Ectodermal cell (in vitro differentiated cells): ENCODE data around the gene TMEM132C.
"Not testable (repeated sequence)": the region's sequence is repeated elsewhere in the genome, so short reads cannot be mapped to it uniquely, and the experiment has no call there.

Experiments used
- H3K27ac ChIP-seq: 2 replicates; pipeline ENCODE4 v1.7.0; 2013; ENCODE audit warnings: mild to moderate bottlenecking, low read depth, low read length; ENCODE audit not compliant: insufficient read depth, poor library complexity, severe bottlenecking
- H3K27me3 ChIP-seq: 2 replicates; pipeline ENCODE4 v1.7.0; 2013; ENCODE audit warnings: mild to moderate bottlenecking, low read length; ENCODE audit not compliant: insufficient read depth, control insufficient read depth, poor library complexity, severe bottlenecking
- H3K36me3 ChIP-seq: one replicate; pipeline ENCODE4 v1.7.0; 2013; ENCODE audit warnings: low read length; ENCODE audit not compliant: control insufficient read depth, insufficient read depth
- H3K4me1 ChIP-seq: one replicate; pipeline ENCODE4 v1.7.0; 2013; ENCODE audit warnings: low read length; ENCODE audit not compliant: control insufficient read depth, insufficient read depth
- H3K4me3 ChIP-seq: 2 replicates; pipeline ENCODE4 v1.7.0; 2013; ENCODE audit warnings: low read depth, low read length, control low read depth; ENCODE audit not compliant: insufficient read depth
- H3K9me3 ChIP-seq: 2 replicates; pipeline ENCODE4 v1.7.0; 2013; ENCODE audit warnings: mild to moderate bottlenecking, low read length, moderate library complexity; ENCODE audit not compliant: control insufficient read depth
- WGBS, 2 experiments: methylation state at CpG; one replicate each; pipeline ENCODE4 v1.1.7; 2013; ENCODE audit warnings: missing lambda C conversion rate in 2 of 2; 5-methylcytosine and 5-hydroxymethylcytosine counted together

The TMEM132C gene

GRCh38 chr12:128459067-128459466 lies 192.1 kb downstream of the TMEM132C start:
- Histone ChIP-seq H3K27ac (no peak overlapping the region), H3K4me3 (no peak overlapping the region), H3K4me1 (peaks cover 14% of the 10 kb centered on the region), H3K27me3 (no peaks in the 10 kb centered on the region), H3K9me3 (peaks cover 2% of the 10 kb centered on the region), H3K36me3 (no peaks in the 10 kb centered on the region)
- WGBS, 2 experiments, result 58 to 77% methylated on average over 1 of the region's 1 CpG

DNA sequence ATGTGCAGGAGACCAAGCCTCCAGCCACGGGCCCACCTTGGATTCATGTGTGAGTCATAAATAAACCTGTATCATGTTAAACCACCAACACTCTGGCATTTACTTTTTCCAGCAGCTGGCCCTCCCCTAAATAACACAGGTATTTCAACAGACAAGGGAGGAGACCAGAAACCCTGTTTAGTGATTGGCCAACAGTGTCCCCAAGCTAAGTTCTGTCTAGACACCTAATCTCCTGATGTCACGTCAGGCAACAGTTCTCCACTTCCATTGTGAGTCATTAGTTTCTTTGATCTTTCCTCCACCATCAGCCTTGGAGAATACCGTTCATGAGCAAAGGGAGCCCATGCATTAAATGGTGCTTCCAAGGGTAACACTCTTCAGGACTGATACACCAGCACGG lies 196.9 kb downstream of the TMEM132C start:
- Histone ChIP-seq H3K4me3 (no peak overlapping the region), H3K27ac (no peak overlapping the region), H3K27me3 (no peaks in the 10 kb centered on the region), H3K4me1 (peaks cover 3% of the 10 kb centered on the region), H3K9me3 (peaks cover 2% of the 10 kb centered on the region), H3K36me3 (no peaks in the 10 kb centered on the region)
- WGBS, 2 experiments, result 95% methylated on average over 4 of the region's 4 CpGs

- Histone ChIP-seq H3K27ac (no peak overlapping the region), H3K9me3 (no peaks in the 10 kb centered on the region), H3K27me3 (no peaks in the 10 kb centered on the region), H3K4me3 (no peak overlapping the region), H3K4me1 (no peaks in the 10 kb centered on the region), H3K36me3 (no peaks in the 10 kb centered on the region)
- 88 to 90% methylated on average over 9 of the region's 9 CpGs for WGBS, 2 experiments
These were observed 200.9 kb downstream of the TMEM132C start for GRCh38 chr12:128467882-128468281.

DNA sequence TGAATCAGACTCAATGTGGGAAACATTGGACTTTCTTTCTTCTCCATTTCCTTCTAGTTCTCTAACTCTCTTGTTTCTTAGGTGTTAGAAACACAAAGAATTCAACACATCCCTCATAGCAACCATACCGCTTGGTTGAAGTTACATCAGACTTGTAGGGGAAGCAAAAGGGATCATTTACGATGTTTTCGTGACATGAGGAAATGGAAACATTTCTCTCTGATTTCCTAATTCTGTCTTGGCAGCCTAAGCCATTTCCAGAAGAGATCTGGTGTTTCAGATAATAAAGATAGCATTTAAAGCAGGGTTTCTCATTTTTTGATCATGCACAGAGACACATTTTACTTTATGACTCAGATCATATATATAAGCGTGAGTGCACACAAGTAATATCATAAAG lies 202.0 kb downstream of the TMEM132C start:
- H3K4me1 ChIP-seq, result no peaks in the 10 kb centered on the region
- no peak overlapping the region for H3K4me3 ChIP-seq
- no peak overlapping the region for H3K27ac ChIP-seq
- H3K27me3 ChIP-seq, result no peaks in the 10 kb centered on the region
- no peaks in the 10 kb centered on the region for H3K36me3 ChIP-seq
- no peaks in the 10 kb centered on the region for H3K9me3 ChIP-seq
- 92 to 96% methylated on average over 4 of the region's 4 CpGs for WGBS, 2 experiments

DNA sequence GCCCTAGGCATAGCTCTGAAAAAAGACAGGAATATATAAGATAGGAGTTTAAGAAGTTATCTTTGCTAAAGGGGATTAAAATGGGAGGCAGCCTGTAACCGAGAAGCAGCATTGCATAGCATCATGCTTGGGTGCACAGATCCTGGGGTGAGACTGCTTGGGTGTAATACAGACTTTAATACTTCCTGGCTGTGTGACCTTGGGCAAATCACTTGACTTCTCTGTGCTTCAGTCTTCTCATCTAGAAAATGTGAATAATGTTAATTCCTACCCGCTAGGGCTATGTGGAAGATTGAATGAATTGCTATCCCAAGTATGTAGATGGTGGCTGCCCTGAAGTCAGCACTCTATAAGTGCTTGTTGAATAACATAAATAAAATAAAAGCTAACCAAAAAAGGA lies 204.5 kb downstream of the TMEM132C start:
- no peaks in the 10 kb centered on the region for H3K27me3 ChIP-seq
- H3K36me3 ChIP-seq, result no peaks in the 10 kb centered on the region
- H3K4me1 ChIP-seq, result no peaks in the 10 kb centered on the region
- WGBS, 2 experiments, result 67 to 89% methylated on average over 2 of the region's 2 CpGs
- no peaks in the 10 kb centered on the region for H3K9me3 ChIP-seq
- H3K27ac ChIP-seq, result no peak overlapping the region
- H3K4me3 ChIP-seq, result no peak overlapping the region

DNA sequence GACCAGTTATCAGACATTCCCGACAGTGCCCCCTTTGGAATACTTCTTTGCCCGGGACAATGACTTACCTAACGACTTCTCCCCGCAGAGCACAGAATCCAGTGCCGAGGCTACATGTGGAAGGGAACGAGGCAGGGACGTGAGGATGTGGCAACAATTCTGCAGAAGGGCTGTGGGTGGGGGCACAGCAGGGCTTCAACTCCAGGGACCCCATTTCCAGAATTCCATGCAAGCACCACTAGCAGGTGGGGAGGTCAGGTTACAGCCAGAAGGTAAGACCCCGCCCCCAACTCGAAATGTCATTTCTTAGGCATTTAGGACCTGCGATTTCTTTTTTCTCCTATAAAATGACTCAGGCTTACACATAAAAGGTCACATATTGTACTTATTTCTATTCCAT lies 207.9 kb downstream of the TMEM132C start:
- 66 to 73% methylated on average over 10 of the region's 10 CpGs for WGBS, 2 experiments
- no peaks in the 10 kb centered on the region for H3K9me3 ChIP-seq
- H3K36me3 ChIP-seq, result no peaks in the 10 kb centered on the region
- no peak overlapping the region for H3K4me3 ChIP-seq
- H3K4me1 ChIP-seq, result no peaks in the 10 kb centered on the region
- no peaks in the 10 kb centered on the region for H3K27me3 ChIP-seq
- H3K27ac ChIP-seq, result no peak overlapping the region

DNA sequence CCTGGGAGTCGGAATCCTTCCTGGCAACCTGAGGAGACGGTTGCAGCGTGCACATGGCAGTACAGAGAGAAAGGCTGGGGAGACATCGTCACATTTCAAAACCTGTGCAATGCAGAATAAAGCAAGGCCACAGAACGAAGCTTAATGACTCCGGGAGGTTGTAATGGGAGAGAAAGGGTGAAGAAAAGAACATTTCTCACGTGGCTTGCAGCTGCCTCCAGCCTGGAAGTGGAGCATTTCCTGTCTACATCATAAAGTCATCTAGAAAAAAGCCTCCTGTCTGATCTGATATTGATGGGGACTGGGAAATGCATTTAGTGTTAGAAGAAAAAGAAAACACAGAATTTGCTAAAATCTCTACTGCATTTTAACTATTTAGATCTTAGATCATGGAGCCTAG lies 209.3 kb downstream of the TMEM132C start:
- no peaks in the 10 kb centered on the region for H3K27me3 ChIP-seq
- WGBS, 2 experiments, result 87 to 88% methylated on average over 7 of the region's 7 CpGs
- no peak overlapping the region for H3K4me3 ChIP-seq
- peaks cover 4% of the 10 kb centered on the region for H3K4me1 ChIP-seq
- H3K9me3 ChIP-seq, result no peaks in the 10 kb centered on the region
- H3K36me3 ChIP-seq, result no peaks in the 10 kb centered on the region
- no peak overlapping the region for H3K27ac ChIP-seq

- Histone ChIP-seq H3K4me1 (peaks cover 4% of the 10 kb centered on the region), H3K36me3 (no peaks in the 10 kb centered on the region), H3K27me3 (no peaks in the 10 kb centered on the region), H3K4me3 (no peak overlapping the region), H3K9me3 (no peaks in the 10 kb centered on the region), H3K27ac (no peak overlapping the region)
- WGBS, 2 experiments, result 88 to 96% methylated on average over 7 of the region's 9 CpGs
These were observed 216.7 kb downstream of the TMEM132C start for GRCh38 chr12:128483526-128484255.

- not testable (repeated sequence) for H3K9me3 ChIP-seq, H3K36me3 ChIP-seq, H3K27me3 ChIP-seq, H3K4me1 ChIP-seq, H3K4me3 ChIP-seq, H3K27ac ChIP-seq
- 95 to 96% methylated on average over 13 of the region's 13 CpGs for WGBS, 2 experiments
These were observed 230.4 kb downstream of the TMEM132C start for GRCh38 chr12:128497376-128497775.

- no peaks in the 10 kb centered on the region for H3K36me3 ChIP-seq
- 90 to 94% methylated on average over 7 of the region's 7 CpGs for WGBS, 2 experiments
- H3K27ac ChIP-seq, result no peak overlapping the region
- H3K27me3 ChIP-seq, result no peaks in the 10 kb centered on the region
- no peak overlapping the region for H3K4me3 ChIP-seq
- no peaks in the 10 kb centered on the region for H3K9me3 ChIP-seq
- H3K4me1 ChIP-seq, result no peaks in the 10 kb centered on the region
These were observed 240.5 kb downstream of the TMEM132C start for GRCh38 chr12:128507470-128507869.

DNA sequence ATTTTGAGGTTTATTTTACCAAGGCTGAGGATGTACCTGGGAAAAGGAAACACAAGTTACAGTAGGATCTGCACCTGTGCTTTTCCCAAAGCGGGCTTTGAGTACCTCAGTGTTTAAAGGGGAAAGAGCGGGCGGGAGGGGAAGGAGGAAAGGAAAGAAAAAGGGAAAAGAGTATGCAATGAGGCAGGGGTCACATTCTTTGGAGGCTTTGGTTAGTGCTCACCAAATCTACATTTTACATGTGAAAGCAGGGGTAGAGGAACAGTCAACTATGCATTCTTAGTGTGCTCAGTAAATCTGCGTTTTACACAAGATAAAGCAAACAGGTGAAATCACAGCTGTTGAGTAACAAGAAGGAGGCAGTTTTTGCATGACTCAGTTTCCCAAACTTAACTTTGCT lies 242.2 kb downstream of the TMEM132C start:
- Histone ChIP-seq H3K4me1 (no peaks in the 10 kb centered on the region), H3K27ac (no peak overlapping the region), H3K36me3 (no peaks in the 10 kb centered on the region), H3K4me3 (no peak overlapping the region), H3K9me3 (no peaks in the 10 kb centered on the region), H3K27me3 (no peaks in the 10 kb centered on the region)
- WGBS, 2 experiments, result 85 to 87% methylated on average over 4 of the region's 4 CpGs
